GM21723 (cell line): Measurements from ENCODE around the gene UBAC2.
A peak's percentile ranks its signal among the peaks of the same experiment; 100 is the strongest.
"Not testable (repeated sequence)": the region's sequence is repeated elsewhere in the genome, so short reads cannot be mapped to it uniquely, and the experiment has no call there.

Source experiments
- ATAC-seq: cut with Tn5 transposase; IDR thresholded peaks from one replicate; pipeline ENCODE4 v1.9.1; 2021; ENCODE audit warnings: mild to moderate bottlenecking, moderate library complexity; ENCODE audit not compliant: unreplicated experiment

UBAC2 gene

DNA sequence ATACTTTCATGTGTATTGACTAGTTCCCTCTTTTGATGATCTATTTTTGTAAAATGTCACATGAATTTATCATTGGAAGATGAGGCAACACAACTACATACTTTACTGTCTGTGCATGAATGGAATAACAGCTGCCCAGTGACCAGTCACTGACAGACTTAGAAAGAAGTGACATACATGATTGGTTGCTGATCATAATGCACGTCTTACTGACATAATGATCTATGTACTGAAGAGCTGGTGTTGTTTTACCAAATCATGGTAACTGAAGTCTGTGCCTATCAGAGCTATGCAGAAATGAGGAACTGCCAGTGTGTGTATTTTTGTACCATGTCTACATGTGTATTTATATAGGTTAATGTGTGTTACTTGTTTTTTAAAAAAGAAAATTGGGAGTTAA, 31.1 kb downstream of the UBAC2 start:
- ATAC-seq = peak; percentile 23

DNA sequence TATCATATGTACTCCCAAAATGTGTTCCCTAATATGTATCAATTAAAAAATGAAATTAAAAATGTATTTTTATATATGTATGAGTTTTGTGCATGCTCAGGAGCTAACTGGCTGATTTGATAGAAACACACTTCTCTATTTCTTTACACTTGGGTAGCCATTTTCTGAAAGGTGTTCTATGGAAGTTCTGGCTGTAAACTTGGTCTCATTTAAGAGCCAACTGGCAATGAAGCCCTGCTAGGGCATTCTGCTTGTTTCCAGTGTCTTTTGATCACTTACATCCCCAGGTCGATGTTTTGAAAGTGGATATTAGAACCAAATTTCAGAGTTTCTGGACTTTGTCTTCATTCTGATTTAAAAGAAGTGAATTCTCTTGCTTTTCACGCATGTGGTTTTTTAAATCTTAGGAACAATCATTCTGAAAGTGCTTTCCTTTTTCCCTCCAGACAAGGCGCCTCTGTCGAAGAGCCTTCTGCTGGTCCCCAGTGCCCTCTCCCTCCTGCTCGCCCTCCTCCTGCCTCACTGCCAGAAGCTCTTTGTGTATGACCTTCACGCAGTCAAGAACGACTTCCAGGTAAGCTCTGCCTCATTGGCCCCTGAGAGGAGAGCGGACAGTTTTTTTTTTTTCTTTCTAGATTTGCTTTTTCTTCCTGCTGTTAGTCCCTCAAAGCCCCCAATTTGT, 37.5 kb downstream of the UBAC2 start:
- peak; percentile 84 for ATAC-seq

DNA sequence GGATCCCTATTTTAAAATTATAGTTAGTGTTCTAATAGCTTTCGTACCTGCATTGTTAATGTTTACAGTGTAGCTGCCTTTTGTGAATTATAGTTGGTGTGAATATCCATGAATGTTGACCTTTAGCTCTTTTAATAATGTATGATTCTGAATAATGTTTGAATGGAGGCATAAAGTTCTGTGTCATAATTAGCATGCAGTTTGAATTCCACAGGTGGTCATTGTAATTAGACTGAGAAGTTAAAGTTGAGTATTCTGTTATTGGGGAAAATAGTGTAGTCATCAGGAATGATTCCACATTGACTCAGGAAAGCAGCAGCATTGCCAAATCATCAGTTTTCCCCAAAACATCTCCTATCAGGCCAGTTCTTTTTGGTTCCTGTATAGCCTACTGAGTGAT, 45.4 kb downstream of the UBAC2 start:
- no peak for ATAC-seq

DNA sequence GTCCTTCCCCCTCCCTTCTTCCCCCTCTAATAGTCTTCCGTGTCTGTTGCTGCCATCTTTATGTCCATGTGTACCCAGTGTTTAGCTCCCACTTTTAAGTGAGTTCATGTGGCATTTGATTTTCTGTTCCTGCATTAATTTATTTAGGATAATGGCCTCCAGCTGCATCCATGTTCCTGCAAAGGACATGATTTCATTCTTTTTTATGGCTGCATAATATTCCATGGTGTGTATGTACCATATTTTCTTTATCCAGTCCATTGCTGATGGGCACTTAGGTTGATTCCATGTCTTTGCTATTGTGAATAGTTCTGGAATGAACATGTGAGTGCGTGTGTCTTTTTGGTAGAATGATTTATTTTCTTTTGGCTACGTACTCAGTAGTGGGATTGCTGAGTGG, 48.5 kb downstream of the UBAC2 start:
- not testable (repeated sequence) for ATAC-seq

DNA sequence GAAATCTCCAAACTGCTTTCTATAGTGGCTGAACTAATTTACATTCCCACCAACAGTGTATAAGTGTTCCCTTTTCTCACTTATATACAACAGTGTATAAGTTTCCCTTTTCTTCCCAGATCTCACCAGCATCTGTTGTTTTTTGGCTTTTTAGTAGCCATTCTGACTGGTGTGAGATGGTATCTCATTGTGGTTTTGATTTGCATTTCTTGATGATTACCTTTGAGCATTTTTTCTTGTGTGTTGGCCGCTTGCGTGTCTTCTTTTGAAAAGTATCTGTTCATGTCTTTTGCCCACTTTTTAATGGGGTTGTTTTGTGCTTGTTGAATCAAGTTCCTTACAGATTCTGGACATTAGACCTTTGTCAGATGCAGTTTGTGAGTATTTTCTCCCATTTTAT, 49.0 kb downstream of the UBAC2 start:
- not testable (repeated sequence) for ATAC-seq

DNA sequence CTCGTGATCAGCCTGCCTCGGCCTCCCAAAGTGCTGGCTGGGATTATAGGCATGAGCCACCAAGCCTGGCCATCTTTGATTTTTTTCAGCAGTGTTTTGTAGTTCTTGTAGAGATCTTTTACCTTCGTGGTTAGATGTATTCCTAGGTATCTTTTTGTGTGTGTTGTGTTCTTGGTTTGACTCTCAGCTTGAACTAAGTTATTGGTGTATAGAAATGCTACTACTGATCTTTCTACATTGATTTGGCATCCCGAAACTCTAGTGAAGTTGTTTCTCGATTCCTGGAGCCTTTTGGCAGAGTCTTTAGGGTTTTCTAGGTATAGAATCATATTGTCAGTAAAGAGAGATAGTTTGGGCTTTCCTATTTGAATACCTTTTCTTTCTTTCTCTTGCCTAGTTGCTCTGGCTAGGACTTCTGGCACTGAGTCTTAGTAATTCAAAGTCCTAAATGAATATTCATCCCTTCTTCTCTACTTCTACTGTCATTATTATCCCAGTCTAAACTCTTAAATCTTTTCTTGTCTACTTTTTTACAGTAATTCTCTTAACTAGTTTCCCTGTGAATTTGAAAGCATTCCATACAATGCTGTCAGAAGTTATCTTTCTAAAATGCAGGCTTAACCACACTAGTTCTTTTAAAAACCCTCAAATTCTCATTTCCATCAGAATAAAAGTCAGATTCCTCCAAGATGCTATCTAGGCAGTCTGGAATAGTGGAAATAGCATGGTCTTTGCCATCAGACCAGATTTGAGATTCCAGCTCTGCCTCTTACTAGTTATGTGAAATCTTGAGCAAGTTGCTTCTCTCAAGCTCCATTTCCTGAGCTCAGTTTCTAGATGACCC, 50.5 kb downstream of the UBAC2 start:
- ATAC-seq = no peak

DNA sequence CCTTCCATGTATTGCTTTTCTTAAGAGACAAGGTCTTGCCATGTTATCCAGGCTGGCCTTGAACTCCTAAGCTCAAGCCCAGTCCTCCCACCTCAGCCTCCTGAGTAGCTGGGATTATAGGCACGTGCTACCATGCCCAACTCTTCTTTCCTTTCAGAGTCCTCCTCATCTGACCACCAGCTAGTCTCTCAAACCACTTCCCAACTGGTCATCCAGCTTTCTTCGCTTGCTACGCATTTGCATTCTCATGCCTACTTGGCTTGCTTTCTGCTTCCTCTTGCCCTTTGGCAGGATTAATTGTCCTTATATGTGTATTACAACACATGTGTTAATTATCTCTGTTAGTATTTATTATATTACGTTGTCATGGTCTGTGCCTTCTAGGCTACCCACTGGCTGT, 51.3 kb downstream of the UBAC2 start:
- no peak for ATAC-seq

DNA sequence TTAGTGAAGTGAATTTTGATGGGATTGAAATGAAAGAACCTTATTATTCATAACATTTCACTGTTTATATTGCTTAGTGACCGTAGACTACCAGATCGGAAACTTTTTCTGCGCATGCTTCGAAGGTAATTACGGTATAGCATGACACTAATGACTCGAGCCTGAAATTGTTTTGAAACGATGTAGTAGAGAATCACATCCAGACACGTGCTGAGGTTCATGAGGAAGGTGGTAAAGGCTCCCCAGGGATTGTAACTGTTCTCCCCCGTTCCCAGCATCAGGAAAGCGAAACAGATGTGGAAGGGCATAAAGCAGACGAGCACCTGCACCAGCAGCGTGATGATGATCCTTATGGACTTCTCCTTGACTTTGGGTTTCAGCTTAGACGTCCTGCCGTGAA, 54.2 kb downstream of the UBAC2 start:
- no peak for ATAC-seq

DNA sequence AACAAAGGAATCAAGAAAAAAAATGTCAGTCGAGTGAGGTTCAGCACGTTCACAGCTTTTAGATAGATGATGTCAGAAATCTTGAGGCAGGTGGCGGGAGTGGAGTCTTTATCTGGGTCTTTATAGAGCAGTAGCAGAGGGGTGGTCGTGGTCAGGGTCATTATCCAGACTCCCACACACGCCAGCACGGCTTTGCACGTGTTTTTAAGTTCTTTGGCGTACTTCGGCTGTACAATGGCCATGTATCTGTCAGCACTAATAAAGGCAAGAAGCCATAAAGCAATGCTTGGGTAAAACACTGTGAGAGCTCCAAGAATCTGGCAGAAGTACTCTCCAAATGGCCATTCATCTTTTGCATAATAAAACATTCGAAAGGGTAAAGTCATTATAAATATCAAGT, 54.6 kb downstream of the UBAC2 start:
- no peak for ATAC-seq

DNA sequence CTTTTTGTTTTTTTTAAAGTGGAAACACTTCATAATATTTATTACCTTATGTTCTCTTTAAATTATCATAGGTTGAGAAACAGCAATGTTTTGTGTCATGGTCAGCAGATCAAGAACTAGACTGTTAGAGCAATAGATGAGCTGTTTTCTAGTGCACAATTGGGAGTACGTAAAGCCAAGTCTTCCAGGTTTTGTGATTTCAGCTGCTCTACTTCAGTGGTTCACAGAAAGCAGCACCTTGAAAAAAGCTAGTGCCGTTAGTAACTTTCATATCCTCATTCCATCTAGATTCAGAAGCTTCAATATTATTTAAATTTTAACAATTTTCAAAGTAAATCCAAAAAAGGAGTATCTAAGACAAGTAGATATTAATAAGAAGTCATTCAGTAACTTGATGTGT, 55.6 kb downstream of the UBAC2 start:
- ATAC-seq = no peak

DNA sequence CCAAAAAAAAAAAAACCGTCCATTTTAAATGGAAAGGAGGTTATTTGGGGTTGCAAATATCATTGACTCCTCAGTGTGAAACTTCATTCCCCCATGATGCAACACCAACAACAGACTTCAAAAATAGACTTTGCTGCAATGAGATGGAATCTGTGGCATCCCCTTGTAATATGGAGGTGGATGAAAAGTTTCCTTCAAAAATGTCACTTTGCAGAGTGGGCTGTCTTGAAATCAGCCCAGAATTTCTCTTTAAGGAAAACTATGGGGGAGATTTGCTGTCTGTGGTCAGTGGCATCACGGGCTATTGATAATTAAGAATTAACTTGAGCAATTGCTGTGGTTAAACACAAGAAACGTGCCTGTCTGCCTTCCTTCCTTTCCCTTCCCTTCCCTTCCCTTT, 56.1 kb downstream of the UBAC2 start:
- no peak for ATAC-seq

DNA sequence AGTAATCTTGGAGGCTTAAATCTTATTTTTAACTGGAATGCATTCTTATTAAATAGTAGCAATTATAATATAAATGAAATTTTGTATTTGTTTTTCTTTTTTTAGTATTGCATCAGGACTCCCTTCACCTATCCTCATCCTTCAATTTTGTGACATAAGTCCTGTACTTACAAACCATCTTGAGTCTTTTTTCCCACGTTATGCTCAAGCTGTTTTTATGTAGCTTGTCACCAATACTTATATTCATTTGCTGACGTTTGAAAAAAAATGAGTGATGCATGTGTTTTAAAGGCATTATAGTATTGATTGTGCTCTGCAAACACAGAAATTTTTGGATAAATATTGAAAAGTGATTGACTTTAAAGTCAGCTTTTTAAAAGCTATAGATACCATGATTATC, 56.6 kb downstream of the UBAC2 start:
- ATAC-seq = no peak

DNA sequence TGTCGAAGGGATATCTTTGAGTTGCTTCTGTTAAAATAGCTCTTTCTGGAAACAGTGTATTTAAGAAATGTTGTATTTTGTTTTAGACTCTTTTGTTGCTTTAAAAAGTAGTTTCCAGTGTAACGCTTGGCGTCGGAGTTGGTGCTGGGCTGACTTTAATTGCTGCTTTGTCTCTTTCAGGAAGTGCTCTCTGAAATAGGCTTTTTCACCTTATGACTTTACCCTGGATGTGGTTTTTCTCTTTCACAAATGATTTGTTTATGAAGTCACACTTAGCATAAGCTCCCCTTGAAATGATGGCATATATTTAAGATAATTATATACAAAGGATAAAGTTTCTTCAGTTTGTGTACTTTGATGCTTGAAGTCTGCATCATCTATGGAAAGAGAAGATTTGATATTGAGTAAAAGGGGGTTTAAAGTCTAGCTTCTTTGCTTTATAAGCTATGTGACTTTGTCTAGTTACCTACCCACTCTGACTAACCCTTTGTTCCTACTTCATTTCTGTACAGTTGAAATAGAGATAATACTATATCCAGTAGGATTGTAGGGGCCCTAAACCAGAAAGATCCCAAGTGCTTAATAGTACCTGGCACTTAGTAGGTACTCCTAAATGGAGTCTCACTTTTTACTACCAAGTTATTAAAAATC, 57.7 kb downstream of the UBAC2 start, which contains the start of gene GPR18:
Gene GPR18, minus strand, starts transcription at position 170 of the 651 bp plus-strand sequence. CDS start 2,507 bp downstream, outside the sequence.
- peak; percentile 94 for ATAC-seq

DNA sequence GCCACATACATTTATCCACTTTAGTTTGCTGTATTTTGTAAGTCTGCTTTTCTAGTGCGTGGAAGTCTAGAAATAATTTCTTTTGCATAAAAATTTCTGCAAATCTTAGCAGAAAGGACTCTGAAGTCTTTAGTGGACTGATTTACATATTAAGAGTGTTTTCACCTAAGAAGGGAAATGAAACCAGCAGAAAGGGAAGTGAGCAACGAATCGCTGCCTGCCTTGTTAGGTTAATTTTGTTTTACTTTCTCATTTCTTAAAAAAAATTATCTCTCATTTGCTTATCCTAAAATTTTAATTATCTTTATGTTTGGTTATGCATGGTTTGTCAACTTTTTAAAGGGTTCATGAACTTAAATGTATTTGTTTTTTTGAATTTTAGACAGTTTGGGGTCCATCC, 58.3 kb downstream of the UBAC2 start:
- ATAC-seq = peak; percentile 65

DNA sequence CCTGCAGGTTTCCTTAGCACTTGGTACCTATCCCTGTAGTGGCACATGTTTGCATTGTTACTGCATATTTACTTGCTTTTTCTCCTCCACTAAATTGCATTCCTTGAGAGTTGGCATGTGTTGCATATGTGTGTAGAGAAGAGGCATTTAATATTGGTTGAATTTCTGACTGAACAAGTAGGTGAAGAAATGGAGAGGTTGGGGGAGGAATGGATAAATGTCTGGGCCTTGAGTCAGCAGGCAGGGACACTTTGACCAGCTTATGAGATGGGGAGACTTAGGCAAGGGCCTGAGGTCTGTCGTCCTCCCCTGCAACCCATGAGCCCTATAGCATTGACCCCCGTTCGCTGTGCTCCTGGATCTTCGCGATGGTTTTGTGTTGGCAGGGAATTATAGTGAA, 59.6 kb downstream of the UBAC2 start:
- no peak for ATAC-seq

DNA sequence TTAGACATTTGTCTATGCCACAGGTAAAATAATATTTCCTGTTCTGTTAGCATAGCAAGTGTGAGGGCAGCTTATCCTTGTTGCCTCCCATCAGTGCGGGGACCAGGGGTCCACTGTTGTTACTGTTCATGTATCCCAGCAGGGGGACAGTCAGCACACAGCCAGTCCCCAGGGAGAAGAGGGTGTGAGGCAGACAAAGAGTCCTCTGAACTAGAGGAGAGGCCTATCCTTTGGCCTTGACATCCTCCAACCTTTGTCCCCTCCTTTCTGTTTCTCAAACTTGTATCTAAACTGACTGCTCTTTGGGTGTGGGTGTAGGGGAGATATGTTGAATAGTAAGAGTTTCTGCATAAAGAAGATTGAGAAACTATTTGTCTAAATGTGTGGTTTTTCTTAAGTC, 60.4 kb downstream of the UBAC2 start:
- ATAC-seq = no peak

DNA sequence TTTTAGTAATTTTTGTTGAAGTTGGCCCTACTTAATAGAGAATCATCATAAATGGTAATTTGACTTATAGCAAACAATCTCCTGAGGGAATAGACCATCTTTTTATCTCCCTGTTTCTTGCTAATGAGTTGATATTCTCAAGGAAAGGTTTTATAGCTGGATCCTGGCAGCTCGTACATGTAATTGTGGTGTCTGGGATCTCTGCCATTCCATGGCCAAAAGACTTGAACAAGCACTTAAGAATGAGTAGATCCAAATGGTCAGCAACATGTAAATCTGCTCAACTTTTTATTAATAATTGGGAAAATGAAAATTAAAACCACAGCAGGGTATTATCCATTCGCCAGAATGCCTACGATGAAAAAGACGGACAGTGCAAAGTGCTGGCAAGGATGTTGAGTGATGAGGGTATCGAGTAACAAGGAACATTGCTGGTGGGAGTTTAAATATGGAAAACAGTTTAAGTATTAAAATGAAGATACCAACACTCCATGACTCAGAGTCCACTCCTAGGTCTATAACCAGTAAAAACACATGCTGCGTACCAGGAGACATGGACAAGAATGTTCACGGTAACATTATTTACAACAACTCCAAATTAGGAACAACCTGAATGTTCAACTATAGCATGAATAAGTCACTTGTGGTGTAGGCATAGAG, 62.6 kb downstream of the UBAC2 start:
- ATAC-seq = no peak

DNA sequence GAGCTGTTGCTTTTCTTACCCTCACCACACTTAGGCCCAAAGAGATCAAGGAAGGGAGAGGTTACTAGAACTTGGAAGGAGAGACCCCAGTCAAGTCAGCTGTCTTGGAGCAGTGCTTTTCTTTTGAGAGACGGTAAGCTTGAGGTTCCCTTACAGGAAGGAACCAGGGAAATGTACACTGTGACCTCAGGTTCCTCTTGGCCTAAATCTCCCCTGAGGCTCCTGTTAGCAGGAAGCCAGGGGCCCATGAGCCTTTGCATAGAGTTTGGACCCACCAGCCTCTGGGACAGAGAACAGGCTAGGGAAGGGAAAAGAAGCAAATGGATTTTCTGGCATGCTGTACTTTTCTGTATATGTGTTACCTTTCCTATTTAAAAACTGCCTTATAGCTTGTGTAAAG, 63.4 kb downstream of the UBAC2 start:
- ATAC-seq = no peak

DNA sequence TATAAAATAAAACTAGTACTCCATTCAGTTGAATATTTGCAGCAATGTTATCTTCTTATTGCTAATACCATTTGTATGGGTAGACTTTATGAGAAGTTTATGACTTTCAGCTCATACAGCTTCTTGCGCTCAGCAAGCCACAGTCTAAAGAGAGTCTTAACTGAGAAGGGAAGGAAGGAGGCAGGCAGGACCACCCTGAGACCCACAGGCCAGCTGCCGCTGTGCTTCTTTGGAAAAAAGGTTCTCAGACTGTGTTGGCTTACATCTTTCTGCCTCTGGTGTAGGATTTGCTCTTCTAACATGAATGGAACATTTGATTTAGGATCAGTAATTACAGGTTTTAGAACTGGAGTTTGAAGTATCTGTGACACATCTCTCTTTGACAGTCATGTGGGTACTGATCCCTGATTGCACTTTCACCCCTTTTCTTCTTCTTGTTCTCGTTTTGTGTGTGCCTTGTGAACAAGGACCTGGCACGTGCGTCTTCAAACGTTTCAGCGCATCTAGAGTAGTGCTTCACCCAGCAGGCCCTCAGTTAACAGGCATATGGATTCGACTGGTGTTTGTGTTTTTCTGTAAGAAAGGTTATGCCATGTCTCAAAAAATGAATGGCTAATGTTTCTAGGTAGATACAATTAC, 64.6 kb downstream of the UBAC2 start:
- ATAC-seq = no peak

DNA sequence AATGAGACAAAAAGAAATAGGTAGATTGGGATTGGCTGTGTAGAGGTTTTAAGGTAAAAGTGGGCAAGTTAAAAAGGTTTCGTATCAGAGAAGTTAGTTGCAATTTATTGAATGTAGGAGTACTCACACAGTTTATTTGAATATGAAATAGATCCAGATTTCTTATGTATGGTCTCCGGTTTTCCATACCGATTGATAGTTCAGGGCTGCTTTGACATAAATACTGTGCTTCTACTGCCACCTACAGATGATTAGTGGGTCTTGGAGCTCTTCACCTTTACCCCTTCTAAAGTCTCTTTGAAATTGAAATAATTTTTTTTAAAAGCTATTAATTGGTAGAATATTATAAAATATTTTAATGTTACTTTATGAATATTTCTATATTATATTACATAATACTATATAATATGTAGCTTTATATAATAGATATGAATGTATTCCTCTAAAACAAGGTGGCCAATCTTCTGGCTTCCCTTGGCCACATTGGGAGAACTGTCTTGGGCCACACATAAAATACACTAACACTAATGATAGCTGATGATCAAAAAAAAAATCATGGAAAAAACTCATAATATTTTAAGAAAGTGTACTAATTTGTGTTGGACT, 65.3 kb downstream of the UBAC2 start:
- peak; percentile 36 for ATAC-seq
